H9 (cell line): ENCODE results near the gene FOLR1. TPM values are rescaled to one million over a fixed set of nuclear protein-coding genes. Genes with fewer than 3 reads are reported as not detected.
A peak's percentile ranks its signal among the peaks of the same experiment; 100 is the strongest.

Experiments used
- DNase-seq: peaks from one replicate; pipeline ENCODE4 v3.0.0-alpha.2; 2017
- H2AFZ ChIP-seq: one replicate; pipeline ENCODE4 v1.6.1; 2013; ENCODE audit warnings: mild to moderate bottlenecking, low read length, control low read depth, moderate library complexity
- H2AK5ac ChIP-seq: 2 replicates; pipeline ENCODE4 v1.6.1; 2013; ENCODE audit warnings: low read length, control low read depth, mixed read lengths; ENCODE audit not compliant: insufficient read length
- H2BK120ac ChIP-seq: one replicate; pipeline ENCODE4 v1.6.1; 2013; ENCODE audit warnings: low read depth, mild to moderate bottlenecking, low read length, control low read depth, inconsistent platforms; ENCODE audit not compliant: poor library complexity, severe bottlenecking
- H2BK12ac ChIP-seq: 2 replicates; pipeline ENCODE4 v1.6.1; 2013; ENCODE audit warnings: low read length, control low read depth, mixed read lengths, low read depth; ENCODE audit not compliant: insufficient read length
- H2BK15ac ChIP-seq: 2 replicates; pipeline ENCODE4 v1.6.1; 2013; ENCODE audit warnings: low read depth, low read length, control low read depth
- H2BK20ac ChIP-seq: one replicate; pipeline ENCODE4 v1.6.1; 2013; ENCODE audit warnings: low read depth, mild to moderate bottlenecking, low read length, control low read depth, inconsistent platforms; ENCODE audit not compliant: poor library complexity, severe bottlenecking
- H2BK5ac ChIP-seq: 2 replicates; pipeline ENCODE4 v1.6.1; 2013; ENCODE audit warnings: low read length, control low read depth, mixed read lengths; ENCODE audit not compliant: insufficient read length
- H3K14ac ChIP-seq: 2 replicates; pipeline ENCODE4 v1.6.1; 2013; ENCODE audit warnings: low read length, control low read depth; ENCODE audit not compliant: insufficient read depth
- H3K18ac ChIP-seq: 2 replicates; pipeline ENCODE4 v1.6.1; 2013; ENCODE audit warnings: low read depth, mild to moderate bottlenecking, mixed read lengths, low read length, control low read depth; ENCODE audit not compliant: insufficient read length
- H3K23ac ChIP-seq: 2 replicates; pipeline ENCODE4 v1.6.1; 2013; ENCODE audit warnings: low read length, control low read depth, mixed read lengths, low read depth; ENCODE audit not compliant: insufficient read length
- H3K23me2 ChIP-seq: 2 replicates; pipeline ENCODE4 v1.6.1; 2013; ENCODE audit warnings: low read depth, mild to moderate bottlenecking, mixed read lengths, low read length, control low read depth; ENCODE audit not compliant: insufficient read length, poor library complexity, severe bottlenecking
- H3K27ac ChIP-seq: 2 replicates; pipeline ENCODE4 v1.5.1; 2013; ENCODE audit warnings: low read length, control low read depth, mixed read lengths, low read depth; ENCODE audit not compliant: insufficient read length
- H3K27me3 ChIP-seq: 2 replicates; pipeline ENCODE4 v1.6.1; 2013; ENCODE audit warnings: low read length, control low read depth, inconsistent platforms; ENCODE audit not compliant: insufficient read depth
- H3K4ac ChIP-seq: 2 replicates; pipeline ENCODE4 v1.6.1; 2013; ENCODE audit warnings: low read depth, mild to moderate bottlenecking, control low read depth, inconsistent platforms, low read length, moderate library complexity
- H3K4me1 ChIP-seq: 2 replicates; pipeline ENCODE4 v1.6.1; 2013; ENCODE audit warnings: low read length, control low read depth, inconsistent platforms; ENCODE audit not compliant: insufficient read depth
- H3K4me2 ChIP-seq: 2 replicates; pipeline ENCODE4 v1.6.1; 2013; ENCODE audit warnings: low read length, control low read depth, mixed read lengths; ENCODE audit not compliant: insufficient read length, insufficient read depth
- H3K56ac ChIP-seq: 2 replicates; pipeline ENCODE4 v1.6.1; 2013; ENCODE audit warnings: low read depth, mild to moderate bottlenecking, mixed read lengths, low read length, control low read depth; ENCODE audit not compliant: insufficient read length
- H3K79me1 ChIP-seq: 2 replicates; pipeline ENCODE4 v1.6.1; 2013; ENCODE audit warnings: low read depth, mild to moderate bottlenecking, moderate library complexity, low read length, control low read depth, inconsistent platforms; ENCODE audit not compliant: insufficient read depth, poor library complexity, severe bottlenecking
- H3K79me2 ChIP-seq: 2 replicates; pipeline ENCODE4 v1.6.1; 2013; ENCODE audit warnings: low read length, control low read depth, inconsistent platforms; ENCODE audit not compliant: insufficient read depth
- H3K9ac ChIP-seq: 2 replicates; pipeline ENCODE4 v1.6.1; 2013; ENCODE audit warnings: low read length, control low read depth, mixed read lengths; ENCODE audit not compliant: insufficient read length; ENCODE audit errors: extremely low read depth
- H3K9me3 ChIP-seq: one replicate; pipeline ENCODE4 v1.6.1; 2013; ENCODE audit warnings: low read depth, low read length, inconsistent platforms; ENCODE audit not compliant: control insufficient read depth
- H3T11ph ChIP-seq: one replicate; pipeline ENCODE4 v1.6.1; 2013; ENCODE audit warnings: mild to moderate bottlenecking, low read length, control low read depth, inconsistent platforms
- H4K20me1 ChIP-seq: one replicate; pipeline ENCODE4 v1.6.1; 2013; ENCODE audit not compliant: control insufficient read depth, insufficient read length, insufficient read depth
- H4K5ac ChIP-seq: 2 replicates; pipeline ENCODE4 v1.6.1; 2013; ENCODE audit warnings: low read depth, mild to moderate bottlenecking, mixed read lengths, low read length, control low read depth; ENCODE audit not compliant: insufficient read length
- H4K8ac ChIP-seq: replicated peaks from 2 replicates; pipeline ENCODE4 v1.6.1; 2013; ENCODE audit warnings: low read length, control low read depth, mixed read lengths, low read depth; ENCODE audit not compliant: insufficient read length
- H4K91ac ChIP-seq: 2 replicates; pipeline ENCODE4 v1.6.1; 2013; ENCODE audit warnings: low read depth, mild to moderate bottlenecking, moderate library complexity, mixed read lengths, low read length, control low read depth; ENCODE audit not compliant: insufficient read length
- H3K27ac Mint-ChIP-seq, 3 experiments: 2 replicates in 2 of 3; 3 replicates in 1 of 3; pipeline ENCODE4 v1.8.0; 2020 to 2021; ENCODE audit warnings: mixed read lengths in 3 of 3, mild to moderate bottlenecking in 1 of 3, moderate library complexity in 1 of 3
- H3K27me3 Mint-ChIP-seq: 2 replicates; pipeline ENCODE4 v1.8.0; 2021; ENCODE audit warnings: low read depth, mild to moderate bottlenecking, moderate library complexity, mixed read lengths
- H3K36me3 Mint-ChIP-seq, 3 experiments: 2 replicates in 2 of 3; 3 replicates in 1 of 3; pipeline ENCODE4 v1.8.0; 2020 to 2021; ENCODE audit warnings: low read depth in 3 of 3, mixed read lengths in 3 of 3; ENCODE audit not compliant: insufficient read depth in 1 of 3
- H3K4me1 Mint-ChIP-seq, 2 experiments: 2 replicates each; pipeline ENCODE4 v1.8.0; 2020; ENCODE audit warnings: mixed read lengths in 2 of 2
- H3K4me3 Mint-ChIP-seq, 2 experiments: 2 replicates in 1 of 2; 3 replicates in 1 of 2; pipeline ENCODE4 v1.8.0; 2020 to 2021; ENCODE audit warnings: mild to moderate bottlenecking in 2 of 2, mixed read lengths in 2 of 2, moderate library complexity in 1 of 2
- H3K9me3 Mint-ChIP-seq, 2 experiments: 2 replicates in 1 of 2; 3 replicates in 1 of 2; pipeline ENCODE4 v1.8.0; 2020; ENCODE audit warnings: mild to moderate bottlenecking in 2 of 2, mixed read lengths in 2 of 2, moderate library complexity in 1 of 2
- WGBS: extraction: QIAGEN DNeasy Blood & Tissue Kit; methylation state at CpG from one replicate; pipeline ENCODE4 v1.1.7; 2013; ENCODE audit warnings: missing lambda C conversion rate, low lambda C conversion rate, mixed read lengths; ENCODE audit not compliant: insufficient read length; ENCODE audit errors: extremely low coverage; 5-methylcytosine and 5-hydroxymethylcytosine counted together
- total RNA-seq: library from RNA; stranded (reverse); gene quantifications from 2 replicates; pipeline ENCODE4 v1.2.1, GENCODE V29; 2021
- TF ChIP-seq, protein P1 (sequence below): fragments of 200-600 bp; sonication (generic); conservative IDR thresholded peaks from 3 replicates; pipeline ENCODE4 v1.8.0; 2021; ENCODE audit warnings: antibody characterized with exemption, mild to moderate bottlenecking

FOLR1 gene
- total RNA-seq, 1 experiment from 2014 or later: 0.92 TPM

DNA sequence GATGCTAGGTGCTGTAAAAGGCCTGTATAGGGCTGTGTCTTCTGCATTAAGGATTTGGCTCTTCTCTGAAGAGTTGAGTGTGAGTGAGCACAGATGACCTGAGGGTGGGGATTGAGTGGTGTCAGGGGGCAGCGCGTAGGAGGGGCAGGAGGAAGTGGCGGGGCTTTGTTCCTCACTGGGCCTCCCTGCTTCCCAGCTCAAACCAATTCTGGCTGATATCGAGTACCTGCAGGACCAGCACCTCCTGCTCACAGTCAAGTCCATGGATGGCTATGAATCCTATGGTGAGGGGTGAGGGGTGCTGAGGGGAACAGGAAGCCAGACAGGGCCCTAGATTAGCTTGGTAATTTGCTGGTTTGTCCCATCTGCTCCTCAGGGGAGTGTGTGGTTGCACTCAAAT lies 43.0 kb downstream of the FOLR1 start:
- Histone ChIP-seq H2BK12ac (no peak overlapping the region), H3K9me3 (no peaks in the 10 kb centered on the region), H3K9ac (no peak overlapping the region), H2BK20ac (no peak overlapping the region), H3K27me3 (peaks cover 9% of the 10 kb centered on the region; the same call in 1 of the 2 replicates), H3K23me2 (peaks cover 12% of the 10 kb centered on the region), H3K4ac (no peak overlapping the region), H4K91ac (no peak overlapping the region), H3T11ph (no peak overlapping the region), H2AFZ (no peak overlapping the region), H3K23ac (no peak overlapping the region), H2AK5ac (no peak overlapping the region), H4K8ac (no peak overlapping the region), H3K27ac (no peak overlapping the region), H2BK120ac (no peak overlapping the region), H4K20me1 (peaks cover 2% of the 10 kb centered on the region), H2BK5ac (no peak overlapping the region), H3K4me2 (no peak overlapping the region), H3K4me1 (peaks cover 3% of the 10 kb centered on the region; the same call in 1 of the 2 replicates), H3K56ac (no peak overlapping the region), H3K18ac (no peak overlapping the region), H3K79me2 (no peaks in the 10 kb centered on the region), H4K5ac (no peak overlapping the region), H3K79me1 (no peaks in the 10 kb centered on the region), H2BK15ac (no peak overlapping the region), H3K14ac (no peak overlapping the region)
- Mint-ChIP-seq H3K27ac (no peak overlapping the region), H3K36me3 (peaks cover 29 to 80% (median 64%) of the 10 kb centered on the region in 3 experiments; a peak in 6 of 7 replicates), H3K9me3 (no peaks in the 10 kb centered on the region), H3K27me3 (peaks cover 3% of the 10 kb centered on the region), H3K4me3 (no peak overlapping the region), H3K4me1 (peaks cover 17 to 18% of the 10 kb centered on the region in 2 experiments)
- no CpG with 5 or more reads among the region's 4 CpGs for WGBS
- TF ChIP-seq, protein P1, sequence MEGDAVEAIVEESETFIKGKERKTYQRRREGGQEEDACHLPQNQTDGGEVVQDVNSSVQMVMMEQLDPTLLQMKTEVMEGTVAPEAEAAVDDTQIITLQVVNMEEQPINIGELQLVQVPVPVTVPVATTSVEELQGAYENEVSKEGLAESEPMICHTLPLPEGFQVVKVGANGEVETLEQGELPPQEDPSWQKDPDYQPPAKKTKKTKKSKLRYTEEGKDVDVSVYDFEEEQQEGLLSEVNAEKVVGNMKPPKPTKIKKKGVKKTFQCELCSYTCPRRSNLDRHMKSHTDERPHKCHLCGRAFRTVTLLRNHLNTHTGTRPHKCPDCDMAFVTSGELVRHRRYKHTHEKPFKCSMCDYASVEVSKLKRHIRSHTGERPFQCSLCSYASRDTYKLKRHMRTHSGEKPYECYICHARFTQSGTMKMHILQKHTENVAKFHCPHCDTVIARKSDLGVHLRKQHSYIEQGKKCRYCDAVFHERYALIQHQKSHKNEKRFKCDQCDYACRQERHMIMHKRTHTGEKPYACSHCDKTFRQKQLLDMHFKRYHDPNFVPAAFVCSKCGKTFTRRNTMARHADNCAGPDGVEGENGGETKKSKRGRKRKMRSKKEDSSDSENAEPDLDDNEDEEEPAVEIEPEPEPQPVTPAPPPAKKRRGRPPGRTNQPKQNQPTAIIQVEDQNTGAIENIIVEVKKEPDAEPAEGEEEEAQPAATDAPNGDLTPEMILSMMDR: no peak
- peak; percentile 21 for DNase-seq
